Calu3 (cell line): ENCODE measurements around the gene ERP29. TPM values are rescaled to one million over a fixed set of nuclear protein-coding genes. Genes with fewer than 3 reads are reported as not detected.

Experiments
- BruUV-seq: library from RNA; stranded (reverse); fragments of 400-500 nt; replicated peaks from 2 replicates; lab custom pipeline; 2021; lab: Mats Ljungman, UMichigan
- CTCF ChIA-PET: fragments of 300-600 bp; sonication (Branson Sonifier 250); formaldehyde crosslinking; loops from one replicate; lab custom pipeline; 2022; ENCODE audit warnings: antibody characterized with exemption; lab: Charles Lee
- DNase-seq: peaks from one replicate; pipeline ENCODE4 v3.0.0; 2022
- H3K27ac Mint-ChIP-seq: one replicate; pipeline ENCODE4 v1.8.0; 2022; ENCODE audit warnings: mixed read lengths; ENCODE audit not compliant: unreplicated experiment
- H3K27me3 Mint-ChIP-seq: one replicate; pipeline ENCODE4 v1.8.0; 2022; ENCODE audit warnings: mixed read lengths; ENCODE audit not compliant: unreplicated experiment
- H3K36me3 Mint-ChIP-seq: one replicate; pipeline ENCODE4 v1.8.0; 2022; ENCODE audit warnings: mild to moderate bottlenecking, moderate library complexity, mixed read lengths; ENCODE audit not compliant: insufficient read depth, unreplicated experiment
- H3K4me1 Mint-ChIP-seq: one replicate; pipeline ENCODE4 v1.8.0; 2022; ENCODE audit warnings: mild to moderate bottlenecking, low read depth, mixed read lengths; ENCODE audit not compliant: unreplicated experiment
- H3K4me3 Mint-ChIP-seq: one replicate; pipeline ENCODE4 v1.8.0; 2022; ENCODE audit warnings: mild to moderate bottlenecking, low read depth, moderate library complexity, mixed read lengths; ENCODE audit not compliant: unreplicated experiment
- H3K9me3 Mint-ChIP-seq: one replicate; pipeline ENCODE4 v1.8.0; 2022; ENCODE audit warnings: low read depth, mixed read lengths; ENCODE audit not compliant: unreplicated experiment
- CTCF ChIP-seq: fragments of 200-600 bp; IDR thresholded peaks from one replicate; pipeline ENCODE4 v1.8.0; 2022; ENCODE audit warnings: antibody characterized with exemption; ENCODE audit not compliant: unreplicated experiment
- intact Hi-C: fragments of 100-400 bp; cut with micrococcal nuclease; formaldehyde crosslinking; loops from one replicate; pipeline ENCODE4 v1.10.0; 2022; ENCODE audit not compliant: unreplicated experiment
- total RNA-seq: library from RNA; stranded (reverse); gene quantifications from 2 replicates; pipeline ENCODE4 v1.2.3, GENCODE V29; 2022

The ERP29 gene
- total RNA-seq, 1 experiment from 2014 or later, result 162 TPM

- no peaks in the 10 kb centered on the region for H3K27me3 Mint-ChIP-seq
- H3K36me3 Mint-ChIP-seq, result peaks cover 69% of the 10 kb centered on the region
- no peak for TF ChIP-seq CTCF
- intact Hi-C loops, result no loop called here
- H3K9me3 Mint-ChIP-seq, result peaks cover 2% of the 10 kb centered on the region
- no peak for DNase-seq
- no TSS peak for BruUV-seq
- no peak overlapping the region for H3K27ac Mint-ChIP-seq
- no peak overlapping the region for H3K4me3 Mint-ChIP-seq
- CTCF ChIA-PET, result interaction anchor here (0.5 kb wide), 1 partner anchor 20 kb away, joined by 5 read pairs; no protein-coding TSS in a partner anchor
- peaks cover 18% of the 10 kb centered on the region for H3K4me1 Mint-ChIP-seq
Observed at GRCh38 chr12:112020947-112021457, 7.8 kb downstream of the ERP29 start.

GRCh38 chr12:112022241-112023016 lies 9.2 kb downstream of the ERP29 start:
- Mint-ChIP-seq H3K4me1 (peaks cover 14% of the 10 kb centered on the region), H3K27me3 (no peaks in the 10 kb centered on the region), H3K27ac (peak overlapping the region; percentile 55), H3K36me3 (peaks cover 66% of the 10 kb centered on the region), H3K9me3 (no peaks in the 10 kb centered on the region), H3K4me3 (no peak overlapping the region)
- DNase-seq, result no peak
- CTCF ChIA-PET, result interaction anchor here (2.1 kb wide), 1 partner anchor 9 kb away, joined by 7 read pairs; the partner anchor contains the start of genes ERP29 and TMEM116
- intact Hi-C loops, result no loop called here
- BruUV-seq, result TSS peak; percentile 97
- TF ChIP-seq CTCF, result no peak

GRCh38 chr12:112023759-112024396 lies 10.7 kb downstream of the ERP29 start:
- Mint-ChIP-seq H3K27ac (no peak overlapping the region), H3K27me3 (no peaks in the 10 kb centered on the region), H3K36me3 (peaks cover 59% of the 10 kb centered on the region), H3K4me3 (no peak overlapping the region), H3K9me3 (no peaks in the 10 kb centered on the region), H3K4me1 (peaks cover 8% of the 10 kb centered on the region)
- TF ChIP-seq CTCF, result no peak
- CTCF ChIA-PET, result interaction anchor here (0.5 to 2.1 kb wide), 3 partner anchors 10 to 117 kb away, joined by 3 to 7 read pairs (median 4); partner anchors contain the start of genes ERP29 and TMEM116
- intact Hi-C loops, result no loop called here
- BruUV-seq, result no TSS peak
- no peak for DNase-seq

GRCh38 chr12:112025808-112026375 lies 12.7 kb downstream of the ERP29 start:
- Mint-ChIP-seq H3K27ac (peak overlapping the region; percentile 4), H3K9me3 (no peaks in the 10 kb centered on the region), H3K36me3 (peaks cover 70% of the 10 kb centered on the region), H3K27me3 (no peaks in the 10 kb centered on the region), H3K4me1 (peaks cover 6% of the 10 kb centered on the region), H3K4me3 (no peak overlapping the region)
- no peak for TF ChIP-seq CTCF
- no peak for DNase-seq
- CTCF ChIA-PET, result no interaction called here
- intact Hi-C loops, result no loop called here
- no TSS peak for BruUV-seq
